SK-N-SH treated with all-trans-retinoic acid at 6 μM for 48 hours (cell line): Measurements from ENCODE around the gene PODXL.
"Not testable (repeated sequence)": the region's sequence is repeated elsewhere in the genome, so short reads cannot be mapped to it uniquely, and the experiment has no call there.

Source experiments
- ATAC-seq: fragments of 200-7000 bp; cut with Tn5 transposase; 3 replicates; pipeline ENCODE4 v1.9.1; 2020; ENCODE audit warnings: mild to moderate bottlenecking, moderate library complexity
- ARNTL ChIP-seq: fragments of 450-650 bp; formaldehyde crosslinking; IDR thresholded peaks from 2 replicates; pipeline ENCODE4 v1.5.0; 2020; ENCODE audit warnings: low read depth, mild to moderate bottlenecking, moderate library complexity, borderline replicate concordance
- BACH2 ChIP-seq: fragments of 250-450 bp; sonication (Bioruptor Pico); IDR thresholded peaks from 2 replicates; pipeline ENCODE4 v1.9.0; 2021; ENCODE audit warnings: mild to moderate bottlenecking, borderline replicate concordance
- CREB5 ChIP-seq: fragments of 250-450 bp; sonication (Bioruptor Pico); IDR thresholded peaks from 2 replicates; pipeline ENCODE4 v1.5.1; 2020; ENCODE audit warnings: low read depth, mild to moderate bottlenecking, moderate library complexity
- CSRNP3 ChIP-seq: fragments of 250-450 bp; sonication (Bioruptor Pico); IDR thresholded peaks from 2 replicates; pipeline ENCODE4 v1.5.1; 2021; ENCODE audit warnings: mild to moderate bottlenecking, moderate library complexity
- ESRRG ChIP-seq: fragments of 250-450 bp; sonication (Bioruptor Pico); IDR thresholded peaks from 2 replicates; pipeline ENCODE4 v1.6.1; 2021; ENCODE audit warnings: mild to moderate bottlenecking
- GLIS3 ChIP-seq: fragments of 250-450 bp; sonication (Bioruptor Pico); IDR thresholded peaks from 2 replicates; pipeline ENCODE4 v1.5.0; 2020; ENCODE audit warnings: mild to moderate bottlenecking, moderate library complexity
- OSR1 ChIP-seq: fragments of 250-450 bp; sonication (Bioruptor Pico); IDR thresholded peaks from 2 replicates; pipeline ENCODE4 v1.8.0; 2022; ENCODE audit warnings: moderate library complexity, mild to moderate bottlenecking, inconsistent platforms
- POU6F1 ChIP-seq: fragments of 250-450 bp; sonication (Bioruptor Pico); IDR thresholded peaks from 2 replicates; pipeline ENCODE4 v1.8.0; 2021; ENCODE audit warnings: low read depth, mild to moderate bottlenecking, moderate library complexity, borderline replicate concordance
- PPARA ChIP-seq: fragments of 250-450 bp; sonication (Bioruptor Pico); IDR thresholded peaks from 2 replicates; pipeline ENCODE4 v1.5.0; 2020; ENCODE audit warnings: mild to moderate bottlenecking, borderline replicate concordance
- RARB ChIP-seq: fragments of 250-450 bp; sonication (Bioruptor Pico); IDR thresholded peaks from 2 replicates; pipeline ENCODE4 v1.8.0; 2021; ENCODE audit warnings: mild to moderate bottlenecking, moderate library complexity
- TCF4 ChIP-seq: fragments of 250-450 bp; sonication (Bioruptor Pico); IDR thresholded peaks from 2 replicates; pipeline ENCODE4 v1.8.0; 2021; ENCODE audit warnings: mild to moderate bottlenecking, moderate library complexity, borderline replicate concordance
- TOX ChIP-seq: fragments of 250-450 bp; sonication (Bioruptor Pico); IDR thresholded peaks from 2 replicates; pipeline ENCODE4 v1.8.0; 2021; ENCODE audit warnings: mild to moderate bottlenecking, moderate library complexity, borderline replicate concordance
- TSHZ2 ChIP-seq: fragments of 250-450 bp; sonication (Bioruptor Pico); IDR thresholded peaks from 2 replicates; pipeline ENCODE4 v1.5.0; 2020; ENCODE audit warnings: mild to moderate bottlenecking, moderate library complexity
- ZFP30 ChIP-seq: fragments of 450-650 bp; formaldehyde crosslinking; IDR thresholded peaks from 2 replicates; pipeline ENCODE4 v1.5.0; 2022; ENCODE audit warnings: mild to moderate bottlenecking, moderate library complexity
- ZNF565 ChIP-seq: fragments of 450-650 bp; formaldehyde crosslinking; conservative IDR thresholded peaks from 2 replicates; pipeline ENCODE4 v1.5.0; 2020; ENCODE audit warnings: low read depth, mild to moderate bottlenecking, moderate library complexity
- ZNF70 ChIP-seq: fragments of 450-650 bp; formaldehyde crosslinking; IDR thresholded peaks from 2 replicates; pipeline ENCODE4 v1.5.0; 2020; ENCODE audit warnings: mild to moderate bottlenecking, moderate library complexity
- ZNF8 ChIP-seq: fragments of 450-650 bp; formaldehyde crosslinking; IDR thresholded peaks from 2 replicates; pipeline ENCODE4 v1.5.0; 2020; ENCODE audit warnings: mild to moderate bottlenecking, moderate library complexity

PODXL gene

GRCh38 chr7:131467788-131468187 lies 88.6 kb downstream of the PODXL start (continued):
- TF ChIP-seq CREB5 (no peak), POU6F1 (no peak)

- no peak for ATAC-seq
Measured at GRCh38 chr7:131466735-131467365, 89.6 kb downstream of the PODXL start.

GRCh38 chr7:131462715-131463114 lies 93.7 kb downstream of the PODXL start:
- not testable (repeated sequence) for ATAC-seq

More at GRCh38 chr7:131466735-131467365, 89.6 kb downstream of the PODXL start:
- no peak for TF ChIP-seq ESRRG (CRISPR knock-in tag)
- no peak for TF ChIP-seq ARNTL (CRISPR knock-in tag)
- TF ChIP-seq BACH2 (CRISPR knock-in tag) = no peak
- no peak for TF ChIP-seq ZNF565 (CRISPR knock-in tag)
- TF ChIP-seq ZNF8 (CRISPR knock-in tag) = no peak
- no peak for TF ChIP-seq POU6F1
- no peak for TF ChIP-seq GLIS3 (CRISPR knock-in tag)
- TF ChIP-seq RARB = no peak
- TF ChIP-seq, all 23 proteins: peak for 0

- TF ChIP-seq ZNF565 (CRISPR knock-in tag) (no peak), GLIS3 (CRISPR knock-in tag) (no peak), ZFP30 (CRISPR knock-in tag) (no peak), CSRNP3 (no peak), PPARA (CRISPR knock-in tag) (no peak), ZNF8 (CRISPR knock-in tag) (no peak), TSHZ2 (CRISPR knock-in tag) (no peak), ESRRG (CRISPR knock-in tag) (no peak), TOX (CRISPR knock-in tag) (no peak), TCF4 (no peak), RARB (no peak), OSR1 (CRISPR knock-in tag) (no peak), CREB5 (no peak), ZNF70 (CRISPR knock-in tag) (no peak), BACH2 (CRISPR knock-in tag) (no peak)
- ATAC-seq = no peak
Measured at GRCh38 chr7:131462059-131462458, 94.4 kb downstream of the PODXL start.
